Urinary bladder (tissue), 4 donors: ENCODE measurements around the gene CPNE5. TPM values are rescaled to one million over a fixed set of nuclear protein-coding genes. Genes with fewer than 3 reads are reported as not detected.

Experiments
- DNase-seq: peaks from one replicate; pipeline ENCODE4 v3.0.0-alpha.2; 2015; ENCODE audit errors: extremely low spot score
- H3K27ac ChIP-seq: one replicate; pipeline ENCODE4 v1.5.1; 2013; ENCODE audit warnings: low read depth, mild to moderate bottlenecking, moderate library complexity
- H3K36me3 ChIP-seq: one replicate; pipeline ENCODE4 v1.6.1; 2013; ENCODE audit warnings: mild to moderate bottlenecking, moderate library complexity; ENCODE audit not compliant: insufficient read depth
- H3K4me1 ChIP-seq: one replicate; pipeline ENCODE4 v1.6.1; 2013; ENCODE audit warnings: mild to moderate bottlenecking, moderate library complexity; ENCODE audit not compliant: insufficient read depth
- H3K4me3 ChIP-seq: one replicate; pipeline ENCODE4 v1.5.1; 2013; ENCODE audit warnings: low read depth, low read length
- WGBS: extraction: QIAGEN DNeasy Blood & Tissue Kit; methylation state at CpG from one replicate; pipeline ENCODE4 v1.1.7; 2013; 5-methylcytosine and 5-hydroxymethylcytosine counted together
- polyA plus RNA-seq: library from polyadenylated mRNA; stranded (reverse); fragments of 200-250 nt; gene quantifications from one replicate; pipeline ENCODE4 v1.2.3, GENCODE V29; 2013
- total RNA-seq: library from RNA; depleted of rRNA; stranded (reverse); fragments of >200 nt; gene quantifications from one replicate; pipeline ENCODE4 v1.2.3, GENCODE V29; 2014
- donor health status: healthy with polysubstance abuse.
- donor health status: healthy.

The CPNE5 gene
- total and polyA plus RNA-seq, 2 donors: 3.3 to 4.5 TPM

GRCh38 chr6:36691612-36692011, 147.6 kb downstream of the CPNE5 start:
- WGBS: 96% methylated on average over 2 of the region's 2 CpGs
- Histone ChIP-seq H3K36me3 (no peaks in the 10 kb centered on the region), H3K4me3 (no peak overlapping the region), H3K4me1 (no peaks in the 10 kb centered on the region), H3K27ac (no peak overlapping the region)
- no peak for DNase-seq

GRCh38 chr6:36691011-36691410, 148.2 kb downstream of the CPNE5 start:
- Histone ChIP-seq H3K36me3 (peaks cover 1% of the 10 kb centered on the region), H3K27ac (no peak overlapping the region), H3K4me3 (no peak overlapping the region), H3K4me1 (no peaks in the 10 kb centered on the region)
- 90% methylated on average over 4 of the region's 4 CpGs for WGBS
- DNase-seq: no peak

Other genes starting within 250 kb of the CPNE5 start
- gene SRSF3, start 245.1 kb downstream of the CPNE5 start, total RNA-seq: 152 TPM
- gene SRSF3, start 245.1 kb downstream of the CPNE5 start, polyA plus RNA-seq: 285 TPM
- gene CDKN1A, start 160.7 kb downstream of the CPNE5 start, total RNA-seq: 27.4 TPM
- gene CDKN1A, start 160.7 kb downstream of the CPNE5 start, polyA plus RNA-seq: 127 TPM
- 0.26 TPM for gene RAB44, start 141.6 kb downstream of the CPNE5 start, total RNA-seq
- 0.68 TPM for gene RAB44, start 141.6 kb downstream of the CPNE5 start, polyA plus RNA-seq
- 29.3 TPM for gene PPIL1, start 35.4 kb upstream of the CPNE5 start, total RNA-seq
- 17.7 TPM for gene PPIL1, start 35.4 kb upstream of the CPNE5 start, polyA plus RNA-seq
- 41.3 TPM for gene C6orf89, start 46.5 kb upstream of the CPNE5 start, total RNA-seq
- 42.2 TPM for gene C6orf89, start 46.5 kb upstream of the CPNE5 start, polyA plus RNA-seq
- gene PI16, start 115.3 kb upstream of the CPNE5 start, total RNA-seq: 67.1 TPM
- 107 TPM for gene PI16, start 115.3 kb upstream of the CPNE5 start, polyA plus RNA-seq
- gene MTCH1, start 146.8 kb upstream of the CPNE5 start, total RNA-seq: 106 TPM
- gene MTCH1, start 146.8 kb upstream of the CPNE5 start, polyA plus RNA-seq: 184 TPM
- 12.8 TPM for gene FGD2, start 166.2 kb upstream of the CPNE5 start, total RNA-seq
- 10.5 TPM for gene FGD2, start 166.2 kb upstream of the CPNE5 start, polyA plus RNA-seq